Stomach (tissue), 9 donors: ENCODE data around the gene ERCC5. TPM values are rescaled to one million over a fixed set of nuclear protein-coding genes. Genes with fewer than 3 reads are reported as not detected.

ENCODE experiments used
- DNase-seq, 2 donors: peaks; one replicate each; pipeline versions ENCODE4 v3.0.0 to v3.0.0-alpha.2; 2013 to 2019
- H3K27ac ChIP-seq, 5 donors: fragments of 200-600 bp in 4 of 5; sonication (generic) in 4 of 5; one replicate each; pipeline ENCODE4 v1.5.1; 2013 to 2019; ENCODE audit warnings: mild to moderate bottlenecking in 1 of 5, moderate library complexity in 1 of 5
- H3K27me3 ChIP-seq, 3 donors: fragments of 200-600 bp; sonication (generic); one replicate each; pipeline ENCODE4 v1.5.1; 2017 to 2019; ENCODE audit warnings: mixed run types in 1 of 3
- H3K36me3 ChIP-seq, 4 donors: fragments of 200-600 bp; sonication (generic); 1 replicate in 3 of 4; 2 replicates in 1 of 4; pipeline ENCODE4 v1.5.1; 2016 to 2019
- H3K4me1 ChIP-seq, 4 donors: fragments of 200-600 bp; sonication (generic); one replicate each; pipeline ENCODE4 v1.5.1; 2016 to 2019
- H3K4me3 ChIP-seq, 4 donors: fragments of 200-600 bp; sonication (generic) in 3 of 4; one replicate each; pipeline ENCODE4 v1.5.1; 2016 to 2019; ENCODE audit warnings: mild to moderate bottlenecking in 1 of 4
- H3K9me3 ChIP-seq, 4 donors: fragments of 200-600 bp; sonication (generic); one replicate each; pipeline ENCODE4 v1.5.1; 2016 to 2019
- CTCF ChIP-seq, 7 experiments: fragments of 450-650 bp in 4 of 7; fragments of 200-600 bp in 3 of 7; sonication (generic) in 3 of 7; IDR thresholded peaks; one replicate each; pipeline ENCODE4 v1.5.1; 2016 to 2019; ENCODE audit warnings: antibody characterized with exemption in 7 of 7, control low read depth in 2 of 7, mild to moderate bottlenecking in 1 of 7
- EP300 ChIP-seq: sonication (generic); formaldehyde crosslinking; IDR thresholded peaks from one replicate; pipeline ENCODE4 v1.6.1; 2017; ENCODE audit warnings: antibody characterized with exemption
- POLR2A ChIP-seq, 4 donors: fragments of 450-650 bp; IDR thresholded peaks; one replicate each; pipeline ENCODE4 v1.6.1; 2016; ENCODE audit warnings: antibody characterized with exemption in 4 of 4, control low read depth in 2 of 4, mild to moderate bottlenecking in 1 of 4, moderate library complexity in 1 of 4
- POLR2AphosphoS5 ChIP-seq, 3 donors: sonication (generic); formaldehyde crosslinking; IDR thresholded peaks; one replicate each; pipeline ENCODE4 v1.6.1; 2016; ENCODE audit warnings: antibody characterized with exemption in 3 of 3
- WGBS, 5 donors: extraction: QIAGEN DNeasy Blood & Tissue Kit in 3 of 5; methylation state at CpG; one replicate each; pipeline versions ENCODE4 v1.1.5 to v1.1.7; 2013 to 2018; 5-methylcytosine and 5-hydroxymethylcytosine counted together
- intact Hi-C: fragments of 100-400 bp; cut with DNase I; formaldehyde crosslinking; loops from one replicate; pipeline ENCODE4 v1.15.1; 2023; ENCODE audit warnings: low total_unique reads
- polyA plus RNA-seq, 3 donors: library from polyadenylated mRNA; stranded (reverse); fragments of 200-250 nt; gene quantifications; one replicate each; pipeline ENCODE4 v1.2.3, GENCODE V29; 2013
- total RNA-seq, 5 donors: library from RNA; depleted of rRNA; stranded (reverse); fragments of >200 nt; gene quantifications; one replicate each; pipeline versions ENCODE4 v1.1.0 to v1.2.3, GENCODE V29; 2014 to 2016
- donor health status: healthy with polysubstance abuse.
- donor health status: Bipolar disorder and iron deficiency.
- donor health status: healthy.

ERCC5 gene
- total and polyA plus RNA-seq, 8 donors = 36.7 to 348 (median 56.3) TPM

GRCh38 chr13:102901056-102901455 is 55.2 kb downstream of the ERCC5 start:
- peaks cover 0 to 6% (median 0%) of the 10 kb centered on the region in 4 donors for H3K4me1 ChIP-seq
- H3K27me3 ChIP-seq = no peaks in the 10 kb centered on the region
- peak overlapping the region in 1 of 5 donors; percentile 38 for H3K27ac ChIP-seq
- DNase-seq = no peak
- no peaks in the 10 kb centered on the region for H3K9me3 ChIP-seq
- no peaks in the 10 kb centered on the region for H3K36me3 ChIP-seq
- intact Hi-C loops = no loop called here
- H3K4me3 ChIP-seq = no peak overlapping the region
- TF ChIP-seq POLR2AphosphoS5 (IDR thresholded peaks at IDR 0.05) = no peak
- no peak for TF ChIP-seq CTCF (IDR thresholded peaks at IDR 0.05)

- H3K27me3 ChIP-seq = no peaks in the 10 kb centered on the region
- no peaks in the 10 kb centered on the region for H3K36me3 ChIP-seq
- H3K9me3 ChIP-seq = no peaks in the 10 kb centered on the region
- intact Hi-C loops = no loop called here
- H3K4me3 ChIP-seq = no peak overlapping the region
- TF ChIP-seq POLR2AphosphoS5 (IDR thresholded peaks at IDR 0.05) (no peak), CTCF (IDR thresholded peaks at IDR 0.05) (no peak), EP300 (no peak), POLR2A (IDR thresholded peaks at IDR 0.05) (no peak)
- peak overlapping the region in 1 of 5 donors; percentile 38 for H3K27ac ChIP-seq
- 76 to 85% (median 82%) methylated on average over 5 of the region's 5 CpGs for WGBS, 5 donors
- no peak for DNase-seq
- H3K4me1 ChIP-seq = peaks cover 0 to 6% (median 0%) of the 10 kb centered on the region in 4 donors
Observed at GRCh38 chr13:102901615-102902305, 55.9 kb downstream of the ERCC5 start.

GRCh38 chr13:102902789-102903347 is 57.0 kb downstream of the ERCC5 start:
- H3K36me3 ChIP-seq = no peaks in the 10 kb centered on the region
- no peak for DNase-seq

More at GRCh38 chr13:102902789-102903347, 57.0 kb downstream of the ERCC5 start:
- H3K4me1 ChIP-seq = peaks cover 0 to 6% (median 0%) of the 10 kb centered on the region in 4 donors
- no peak overlapping the region for H3K4me3 ChIP-seq
- no peaks in the 10 kb centered on the region for H3K9me3 ChIP-seq
- intact Hi-C loops = no loop called here
- TF ChIP-seq CTCF (IDR thresholded peaks at IDR 0.05) = no peak
- TF ChIP-seq POLR2A (IDR thresholded peaks at IDR 0.05) = no peak
- H3K27ac ChIP-seq = no peak overlapping the region
- WGBS, 5 donors = 82 to 91% (median 85%) methylated on average over 12 of the region's 12 CpGs
- no peaks in the 10 kb centered on the region for H3K27me3 ChIP-seq
